ENCODE results near the gene ULBP2.

ULBP2 gene

GRCh38 chr6:149938571-149939355 is 3.1 kb upstream of the ULBP2 start:
- no peak for TF ChIP-seq PPARA (CRISPR knock-in tag; IDR thresholded peaks at IDR 0.05; ENCODE audit: borderline replicate concordance)
- TF ChIP-seq ZNF8 (CRISPR knock-in tag; IDR thresholded peaks at IDR 0.05), result no peak
- no peak for TF ChIP-seq OSR1 (CRISPR knock-in tag; IDR thresholded peaks at IDR 0.05)
- TF ChIP-seq TOX (CRISPR knock-in tag; IDR thresholded peaks at IDR 0.05; ENCODE audit: borderline replicate concordance), result no peak
- TF ChIP-seq ZFP3 (CRISPR knock-in tag; IDR thresholded peaks at IDR 0.05), result no peak
- no peak for TF ChIP-seq RARB (CRISPR knock-in tag; IDR thresholded peaks at IDR 0.05)
- TF ChIP-seq TSHZ2 (CRISPR knock-in tag; IDR thresholded peaks at IDR 0.05), result no peak
- TF ChIP-seq ZNF565 (CRISPR knock-in tag; conservative IDR thresholded peaks at IDR 0.05; ENCODE audit: low read depth), result no peak
- TF ChIP-seq, protein P1, sequence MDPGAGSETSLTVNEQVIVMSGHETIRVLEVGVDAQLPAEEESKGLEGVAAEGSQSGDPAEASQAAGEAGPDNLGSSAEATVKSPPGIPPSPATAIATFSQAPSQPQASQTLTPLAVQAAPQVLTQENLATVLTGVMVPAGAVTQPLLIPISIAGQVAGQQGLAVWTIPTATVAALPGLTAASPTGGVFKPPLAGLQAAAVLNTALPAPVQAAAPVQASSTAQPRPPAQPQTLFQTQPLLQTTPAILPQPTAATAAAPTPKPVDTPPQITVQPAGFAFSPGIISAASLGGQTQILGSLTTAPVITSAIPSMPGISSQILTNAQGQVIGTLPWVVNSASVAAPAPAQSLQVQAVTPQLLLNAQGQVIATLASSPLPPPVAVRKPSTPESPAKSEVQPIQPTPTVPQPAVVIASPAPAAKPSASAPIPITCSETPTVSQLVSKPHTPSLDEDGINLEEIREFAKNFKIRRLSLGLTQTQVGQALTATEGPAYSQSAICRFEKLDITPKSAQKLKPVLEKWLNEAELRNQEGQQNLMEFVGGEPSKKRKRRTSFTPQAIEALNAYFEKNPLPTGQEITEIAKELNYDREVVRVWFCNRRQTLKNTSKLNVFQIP (CRISPR knock-in tag; IDR thresholded peaks at IDR 0.05; ENCODE audit: borderline replicate concordance, low read depth), result no peak
- no peak for TF ChIP-seq CSDC2 (CRISPR knock-in tag; IDR thresholded peaks at IDR 0.05)
- no peak for TF ChIP-seq BACH2 (CRISPR knock-in tag; IDR thresholded peaks at IDR 0.05; ENCODE audit: borderline replicate concordance)
- no peak for TF ChIP-seq SNAI2 (CRISPR knock-in tag; IDR thresholded peaks at IDR 0.05)
- no peak for TF ChIP-seq ZC3H10 (CRISPR knock-in tag; IDR thresholded peaks at IDR 0.05)
- TF ChIP-seq TCF4 (CRISPR knock-in tag; IDR thresholded peaks at IDR 0.05; ENCODE audit: borderline replicate concordance), result no peak
- TF ChIP-seq ZFP30 (CRISPR knock-in tag; IDR thresholded peaks at IDR 0.05), result no peak
- TF ChIP-seq ZNF70 (CRISPR knock-in tag; IDR thresholded peaks at IDR 0.05), result no peak
- TF ChIP-seq ESRRG (CRISPR knock-in tag; IDR thresholded peaks at IDR 0.05), result no peak
- peak; percentile 10; the same call in 1 of the 3 replicates for ATAC-seq

DNA sequence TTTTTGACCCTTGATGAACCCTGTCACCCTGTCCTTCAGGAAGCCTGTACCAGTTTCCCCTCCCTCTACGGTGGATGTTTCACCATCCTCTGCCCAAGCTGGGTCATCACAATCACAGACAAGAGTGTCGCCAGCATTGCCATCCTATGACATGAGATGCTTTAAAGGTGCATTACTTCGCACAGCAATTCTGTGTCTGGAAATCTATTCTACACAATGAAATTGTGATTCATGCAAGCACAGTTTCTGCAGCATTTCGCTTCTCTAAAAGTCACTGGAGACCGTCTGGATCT is 2.5 kb upstream of the ULBP2 start:
- no peak for ATAC-seq
- TF ChIP-seq ZFP3 (CRISPR knock-in tag; IDR thresholded peaks at IDR 0.05) (no peak), TOX (CRISPR knock-in tag; IDR thresholded peaks at IDR 0.05; ENCODE audit: borderline replicate concordance) (no peak), ZNF565 (CRISPR knock-in tag; conservative IDR thresholded peaks at IDR 0.05; ENCODE audit: low read depth) (no peak), ARNTL (CRISPR knock-in tag; IDR thresholded peaks at IDR 0.05; ENCODE audit: borderline replicate concordance, low read depth) (no peak), ZNF8 (CRISPR knock-in tag; IDR thresholded peaks at IDR 0.05) (no peak), BACH2 (CRISPR knock-in tag; IDR thresholded peaks at IDR 0.05; ENCODE audit: borderline replicate concordance) (no peak)
- TF ChIP-seq, protein P2, sequence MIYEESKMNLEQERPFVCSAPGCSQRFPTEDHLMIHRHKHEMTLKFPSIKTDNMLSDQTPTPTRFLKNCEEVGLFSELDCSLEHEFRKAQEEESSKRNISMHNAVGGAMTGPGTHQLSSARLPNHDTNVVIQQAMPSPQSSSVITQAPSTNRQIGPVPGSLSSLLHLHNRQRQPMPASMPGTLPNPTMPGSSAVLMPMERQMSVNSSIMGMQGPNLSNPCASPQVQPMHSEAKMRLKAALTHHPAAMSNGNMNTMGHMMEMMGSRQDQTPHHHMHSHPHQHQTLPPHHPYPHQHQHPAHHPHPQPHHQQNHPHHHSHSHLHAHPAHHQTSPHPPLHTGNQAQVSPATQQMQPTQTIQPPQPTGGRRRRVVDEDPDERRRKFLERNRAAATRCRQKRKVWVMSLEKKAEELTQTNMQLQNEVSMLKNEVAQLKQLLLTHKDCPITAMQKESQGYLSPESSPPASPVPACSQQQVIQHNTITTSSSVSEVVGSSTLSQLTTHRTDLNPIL (CRISPR knock-in tag; IDR thresholded peaks at IDR 0.05; ENCODE audit: low read depth), result no peak

- no peak for ATAC-seq
- TF ChIP-seq CSDC2 (CRISPR knock-in tag; IDR thresholded peaks at IDR 0.05) (no peak), SNAI2 (CRISPR knock-in tag; IDR thresholded peaks at IDR 0.05) (no peak), CSRNP3 (CRISPR knock-in tag; IDR thresholded peaks at IDR 0.05) (no peak), ZNF70 (CRISPR knock-in tag; IDR thresholded peaks at IDR 0.05) (no peak), PPARA (CRISPR knock-in tag; IDR thresholded peaks at IDR 0.05; ENCODE audit: borderline replicate concordance) (no peak), ZFP30 (CRISPR knock-in tag; IDR thresholded peaks at IDR 0.05) (no peak), PATZ1 (CRISPR knock-in tag; IDR thresholded peaks at IDR 0.05; ENCODE audit: borderline replicate concordance) (no peak), GLIS3 (CRISPR knock-in tag; IDR thresholded peaks at IDR 0.05) (no peak), ZC3H10 (CRISPR knock-in tag; IDR thresholded peaks at IDR 0.05) (no peak), ISL1 (CRISPR knock-in tag; IDR thresholded peaks at IDR 0.05) (no peak)
- TF ChIP-seq, protein P2 (CRISPR knock-in tag; IDR thresholded peaks at IDR 0.05; ENCODE audit: low read depth), result no peak
- TF ChIP-seq, protein P1 (CRISPR knock-in tag; IDR thresholded peaks at IDR 0.05; ENCODE audit: borderline replicate concordance, low read depth), result no peak
Measured at GRCh38 chr6:149939909-149940671, 1.7 kb upstream of the ULBP2 start.

All from SK-N-SH treated with all-trans-retinoic acid at 6 μM for 48 hours (cell line).